Measurements from ENCODE around the gene UGCG. TPM values are rescaled to one million over a fixed set of nuclear protein-coding genes. Genes with fewer than 3 reads are reported as not detected.

UGCG gene
- total RNA-seq, 1 experiment from 2014 or later = 88.7 TPM

DNA sequence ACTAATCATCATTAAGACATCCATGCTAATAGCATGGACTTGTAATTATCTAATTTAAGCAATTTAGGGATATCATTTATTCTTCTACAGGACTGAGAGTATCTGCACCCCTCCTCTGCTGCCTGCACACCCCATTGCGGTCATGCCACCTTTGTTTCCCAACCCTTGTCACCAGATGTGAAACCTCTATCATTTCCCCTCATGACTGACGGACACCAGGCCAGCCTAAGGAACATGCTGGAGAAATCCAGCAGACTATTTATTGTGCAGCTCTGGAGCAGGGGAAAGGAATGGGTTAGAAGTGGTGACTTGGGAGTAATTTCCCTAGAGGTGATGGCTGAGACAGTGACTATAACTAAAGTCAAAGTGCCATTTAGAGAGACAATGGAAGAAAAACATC, 40.7 kb downstream of the UGCG start:
- no peaks in the 10 kb centered on the region for H3K9me2 ChIP-seq (ENCODE audit: insufficient read depth)
- TSS peak; percentile 2 for BruUV-seq (replicated peaks)
- H3K4me1 ChIP-seq (replicated peaks; ENCODE audit: insufficient read depth) = no peaks in the 10 kb centered on the region
- peaks cover 25% of the 10 kb centered on the region for H3K36me3 ChIP-seq (ENCODE audit: low read depth)
- H4K20me1 ChIP-seq (ENCODE audit: insufficient read depth) = no peaks in the 10 kb centered on the region
- no peak overlapping the region for H2AFZ ChIP-seq
- H3K27ac ChIP-seq = no peak overlapping the region
- intact Hi-C loops (cut with micrococcal nuclease; ENCODE audit: unreplicated experiment) = loop anchor here (10.0 kb wide), 1 partner anchor 342 kb away; the partner anchor contains the start of gene PTGR1
- ChIA-PET CTCF (interaction anchor here (0.9 kb wide), 1 partner anchor 137 kb away, joined by 5 read pairs; no protein-coding TSS in a partner anchor), POLR2A (ENCODE audit: unreplicated experiment) (interaction anchor here (0.5 to 0.6 kb wide), 2 partner anchors 65 to 137 kb away, joined by 7 to 19 read pairs; no protein-coding TSS in a partner anchor)
- H3K4me2 ChIP-seq = no peak overlapping the region
- H3K9me3 ChIP-seq (ENCODE audit: insufficient read depth, low read depth) = no peaks in the 10 kb centered on the region
- TF ChIP-seq EZH2 (IDR thresholded peaks at IDR 0.05; ENCODE audit: low read depth) = no peak
- TF ChIP-seq, protein P1, sequence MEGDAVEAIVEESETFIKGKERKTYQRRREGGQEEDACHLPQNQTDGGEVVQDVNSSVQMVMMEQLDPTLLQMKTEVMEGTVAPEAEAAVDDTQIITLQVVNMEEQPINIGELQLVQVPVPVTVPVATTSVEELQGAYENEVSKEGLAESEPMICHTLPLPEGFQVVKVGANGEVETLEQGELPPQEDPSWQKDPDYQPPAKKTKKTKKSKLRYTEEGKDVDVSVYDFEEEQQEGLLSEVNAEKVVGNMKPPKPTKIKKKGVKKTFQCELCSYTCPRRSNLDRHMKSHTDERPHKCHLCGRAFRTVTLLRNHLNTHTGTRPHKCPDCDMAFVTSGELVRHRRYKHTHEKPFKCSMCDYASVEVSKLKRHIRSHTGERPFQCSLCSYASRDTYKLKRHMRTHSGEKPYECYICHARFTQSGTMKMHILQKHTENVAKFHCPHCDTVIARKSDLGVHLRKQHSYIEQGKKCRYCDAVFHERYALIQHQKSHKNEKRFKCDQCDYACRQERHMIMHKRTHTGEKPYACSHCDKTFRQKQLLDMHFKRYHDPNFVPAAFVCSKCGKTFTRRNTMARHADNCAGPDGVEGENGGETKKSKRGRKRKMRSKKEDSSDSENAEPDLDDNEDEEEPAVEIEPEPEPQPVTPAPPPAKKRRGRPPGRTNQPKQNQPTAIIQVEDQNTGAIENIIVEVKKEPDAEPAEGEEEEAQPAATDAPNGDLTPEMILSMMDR (conservative IDR thresholded peaks at IDR 0.05) = no peak
- no peak for DNase-seq
- H3K27me3 ChIP-seq (ENCODE audit: insufficient read depth, low read depth) = no peaks in the 10 kb centered on the region
- peaks cover 28% of the 10 kb centered on the region; the same call in 1 of the 2 replicates for H3F3A ChIP-seq (ENCODE audit: insufficient read depth, low read depth)
- H3K79me2 ChIP-seq (ENCODE audit: low read depth) = no peaks in the 10 kb centered on the region
- H3K4me3 ChIP-seq = no peak overlapping the region

DNA sequence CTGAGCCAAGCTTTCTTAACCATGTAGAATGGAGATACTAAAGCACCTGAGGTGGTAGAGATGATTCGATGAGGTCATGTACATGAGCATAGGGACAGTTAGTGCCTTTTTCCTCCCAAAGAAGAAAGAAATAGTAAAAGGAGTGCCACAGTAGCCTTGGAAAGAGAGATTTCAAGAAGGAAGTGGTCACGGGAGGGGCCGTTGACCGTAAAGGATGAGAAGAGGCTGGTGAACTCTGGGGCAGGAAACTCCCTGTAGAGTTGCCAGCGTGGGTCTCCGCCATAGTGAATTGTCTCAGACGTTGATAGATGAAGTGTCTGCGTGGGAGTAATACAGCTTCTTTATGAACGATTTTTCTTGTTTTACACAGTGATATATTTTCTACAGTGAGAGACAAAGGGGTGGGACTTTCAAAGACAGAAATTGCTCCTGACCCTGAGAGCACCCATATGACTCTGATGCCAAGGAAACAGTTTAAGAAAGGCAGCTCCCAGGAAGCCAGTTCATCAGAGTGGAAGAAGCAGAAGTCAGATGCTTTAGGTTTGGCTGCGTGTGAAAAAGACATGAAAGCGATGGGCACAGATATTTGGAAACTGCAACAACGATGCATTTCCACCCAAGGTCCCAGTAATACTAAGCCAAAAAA, 41.3 kb downstream of the UGCG start:
- Histone ChIP-seq H3K79me2 (ENCODE audit: low read depth) (no peaks in the 10 kb centered on the region), H3F3A (ENCODE audit: insufficient read depth, low read depth) (peaks cover 28% of the 10 kb centered on the region; the same call in 1 of the 2 replicates), H3K36me3 (ENCODE audit: low read depth) (peaks cover 20% of the 10 kb centered on the region), H3K4me3 (no peak overlapping the region), H3K27me3 (ENCODE audit: insufficient read depth, low read depth) (no peaks in the 10 kb centered on the region), H3K27ac (no peak overlapping the region), H3K9me3 (ENCODE audit: insufficient read depth, low read depth) (no peaks in the 10 kb centered on the region), H3K9me2 (ENCODE audit: insufficient read depth) (no peaks in the 10 kb centered on the region), H4K20me1 (ENCODE audit: insufficient read depth) (no peaks in the 10 kb centered on the region), H2AFZ (no peak overlapping the region), H3K4me2 (no peak overlapping the region), H3K4me1 (replicated peaks; ENCODE audit: insufficient read depth) (no peaks in the 10 kb centered on the region)
- no peak for DNase-seq
- BruUV-seq (replicated peaks) = no TSS peak
- ChIA-PET CTCF (no interaction called here), POLR2A (ENCODE audit: unreplicated experiment) (interaction anchor here (0.5 kb wide), 1 partner anchor 136 kb away, joined by 7 read pairs; no protein-coding TSS in a partner anchor)
- TF ChIP-seq EZH2 (IDR thresholded peaks at IDR 0.05; ENCODE audit: low read depth) = no peak
- intact Hi-C loops (cut with micrococcal nuclease; ENCODE audit: unreplicated experiment) = loop anchor here (10.0 kb wide), 1 partner anchor 343 kb away; the partner anchor contains the start of gene PTGR1

DNA sequence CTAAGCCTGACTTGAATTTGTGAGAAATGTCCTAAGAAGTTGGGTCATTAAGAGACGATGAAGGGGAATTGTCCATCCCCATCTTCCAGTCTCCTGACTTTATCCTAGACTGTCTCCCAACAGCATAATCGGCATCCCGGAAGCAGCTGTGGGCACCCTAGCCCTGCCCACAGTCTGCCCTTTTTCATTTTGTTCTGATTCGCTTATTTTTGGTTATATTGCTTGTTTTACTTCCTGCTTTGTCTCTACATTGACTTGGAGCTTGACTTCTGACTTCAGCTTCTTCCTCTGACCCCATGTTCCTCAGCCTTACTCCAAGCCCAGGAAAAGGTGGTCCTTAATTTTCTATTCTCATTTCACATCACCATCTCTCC, 41.8 kb downstream of the UGCG start:
- BruUV-seq (replicated peaks) = no TSS peak
- Histone ChIP-seq H3K79me2 (ENCODE audit: low read depth) (no peaks in the 10 kb centered on the region), H3K4me2 (no peak overlapping the region), H3K4me1 (replicated peaks; ENCODE audit: insufficient read depth) (no peaks in the 10 kb centered on the region), H3K27me3 (ENCODE audit: insufficient read depth, low read depth) (no peaks in the 10 kb centered on the region), H3K4me3 (no peak overlapping the region), H4K20me1 (ENCODE audit: insufficient read depth) (no peaks in the 10 kb centered on the region), H3K9me3 (ENCODE audit: insufficient read depth, low read depth) (no peaks in the 10 kb centered on the region), H3K27ac (no peak overlapping the region), H2AFZ (no peak overlapping the region), H3F3A (ENCODE audit: insufficient read depth, low read depth) (peaks cover 28% of the 10 kb centered on the region; the same call in 1 of the 2 replicates), H3K36me3 (ENCODE audit: low read depth) (peaks cover 18% of the 10 kb centered on the region), H3K9me2 (ENCODE audit: insufficient read depth) (no peaks in the 10 kb centered on the region)
- intact Hi-C loops (cut with micrococcal nuclease; ENCODE audit: unreplicated experiment) = loop anchor here (10.0 kb wide), 1 partner anchor 344 kb away; the partner anchor contains the start of gene PTGR1
- DNase-seq = no peak
- no peak for TF ChIP-seq EZH2 (IDR thresholded peaks at IDR 0.05; ENCODE audit: low read depth)
- TF ChIP-seq, protein P1 (conservative IDR thresholded peaks at IDR 0.05) = no peak
- CTCF ChIA-PET = no interaction called here
- POLR2A ChIA-PET (ENCODE audit: unreplicated experiment) = no interaction called here

All from PC-9 (cell line).